Raji (cell line): ENCODE results near the gene OSBP2.

Experiments
- POLR2A ChIP-seq: IDR thresholded peaks from 2 replicates; pipeline ENCODE4 v1.6.1; 2011; ENCODE audit warnings: low read depth, low read length, control low read depth; ENCODE audit not compliant: insufficient read depth

Gene OSBP2

GRCh38 chr22:30941363-30941740 lies 246.7 kb downstream of the OSBP2 start:
- no peak for TF ChIP-seq POLR2A

- TF ChIP-seq POLR2A = no peak
Measured at GRCh38 chr22:30943368-30943767, 248.7 kb downstream of the OSBP2 start.

DNA sequence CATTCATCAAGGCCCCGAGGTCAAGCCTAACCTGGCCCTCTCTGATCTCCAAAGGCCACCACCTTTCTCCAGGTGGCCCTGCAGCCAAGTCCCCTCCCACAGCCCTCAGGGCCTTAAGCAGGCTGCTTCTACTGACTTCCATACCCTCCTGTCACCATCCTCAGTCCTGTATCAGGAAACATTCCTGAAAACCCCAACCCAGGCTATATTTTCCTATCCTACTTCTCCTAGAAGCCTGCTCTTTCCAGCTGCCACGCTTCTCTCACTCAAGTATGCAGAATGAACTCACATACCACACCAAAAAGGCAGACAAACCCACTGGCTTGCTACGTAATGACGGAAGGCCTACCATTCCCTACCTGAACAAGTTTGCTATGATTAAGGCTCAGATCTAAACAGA lies 250.3 kb downstream of the OSBP2 start:
- TF ChIP-seq POLR2A = no peak

DNA sequence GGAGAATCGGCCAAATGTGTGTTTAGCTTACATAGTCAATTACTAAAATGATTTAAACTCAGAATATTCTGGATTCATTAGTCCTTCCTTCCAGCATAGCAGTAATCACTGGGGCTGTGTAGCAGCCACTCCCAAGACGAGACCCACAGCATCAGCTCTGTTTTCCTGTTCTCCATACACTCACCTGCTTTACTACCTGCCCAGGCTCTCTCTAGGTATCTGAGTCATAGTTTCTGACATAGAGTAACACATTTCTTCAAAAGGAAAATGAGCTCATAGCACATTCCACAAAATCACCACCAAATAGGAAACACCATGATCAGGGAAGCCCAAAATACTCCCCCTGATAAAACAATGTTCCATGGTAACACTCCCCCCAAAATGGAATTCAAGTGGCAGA lies 251.0 kb downstream of the OSBP2 start:
- TF ChIP-seq POLR2A = no peak

DNA sequence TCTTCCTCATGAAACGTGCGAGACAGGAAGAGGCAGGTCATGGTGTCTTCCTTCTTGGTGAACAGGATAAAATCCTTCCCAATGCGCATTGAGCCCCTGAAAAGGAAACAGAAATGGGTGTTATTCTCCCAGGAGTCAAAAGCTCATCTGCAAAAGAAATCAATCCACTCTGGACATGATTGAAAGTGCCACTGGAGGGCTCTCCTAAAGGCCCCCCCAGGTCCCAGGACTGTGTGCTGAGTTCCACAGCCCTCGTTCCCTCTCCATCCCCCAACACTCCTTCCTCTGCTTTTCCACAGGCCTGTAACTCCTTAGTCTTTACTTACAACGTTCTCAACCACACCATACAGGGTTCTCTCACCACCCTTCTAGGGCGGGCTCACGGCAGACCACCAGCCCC lies 251.7 kb downstream of the OSBP2 start:
- TF ChIP-seq POLR2A = no peak

- no peak for TF ChIP-seq POLR2A
Measured at GRCh38 chr22:30947173-30947815, 252.6 kb downstream of the OSBP2 start.

DNA sequence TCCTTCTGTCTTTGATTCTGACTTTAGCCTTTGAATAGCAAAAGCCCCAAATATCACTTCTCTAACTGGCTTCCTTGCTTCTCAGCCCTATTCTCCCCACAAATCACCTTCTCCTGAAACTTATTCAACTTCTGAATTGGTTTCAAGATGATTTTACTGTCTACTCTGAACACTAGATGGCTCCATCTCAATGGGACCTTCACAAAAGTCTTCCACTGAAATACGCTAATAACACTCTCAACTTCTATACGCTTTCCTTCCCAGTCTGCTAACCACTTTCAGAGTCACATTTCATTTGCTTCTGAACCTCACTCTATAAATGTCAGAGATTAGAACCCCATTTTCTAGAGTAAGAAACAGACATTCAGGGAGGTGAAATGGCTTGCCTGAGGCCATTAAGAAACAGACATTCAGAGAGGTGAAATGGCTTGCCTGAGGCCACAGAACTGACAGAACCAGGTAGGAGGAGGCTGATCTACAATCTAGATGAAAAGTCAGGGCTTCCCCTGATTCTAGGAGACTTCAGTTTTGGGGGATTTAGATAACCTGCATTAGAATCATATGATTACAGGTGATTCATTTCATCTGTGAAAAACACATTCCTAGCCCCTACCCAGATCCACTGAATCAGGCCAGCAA lies 253.3 kb downstream of the OSBP2 start:
- no peak for TF ChIP-seq POLR2A

DNA sequence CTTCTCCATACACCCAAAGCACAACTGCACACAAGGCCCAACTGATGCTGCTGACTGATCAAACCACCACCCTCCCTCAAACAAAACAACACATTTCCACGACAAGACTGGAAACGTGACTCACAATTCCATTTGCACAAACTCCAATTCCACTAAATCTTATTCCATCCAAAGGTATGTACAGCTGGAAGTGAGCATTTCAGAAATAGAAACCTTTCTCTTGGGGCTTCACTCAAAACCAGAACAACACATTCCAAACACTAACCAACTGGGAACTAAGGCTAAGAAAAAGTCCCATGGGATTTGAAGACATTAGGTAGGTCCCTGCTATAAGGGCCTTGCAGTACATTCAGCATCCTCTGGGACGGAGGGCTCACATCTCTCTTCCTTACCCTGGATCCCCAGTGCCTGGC lies 254.3 kb downstream of the OSBP2 start:
- no peak for TF ChIP-seq POLR2A

DNA sequence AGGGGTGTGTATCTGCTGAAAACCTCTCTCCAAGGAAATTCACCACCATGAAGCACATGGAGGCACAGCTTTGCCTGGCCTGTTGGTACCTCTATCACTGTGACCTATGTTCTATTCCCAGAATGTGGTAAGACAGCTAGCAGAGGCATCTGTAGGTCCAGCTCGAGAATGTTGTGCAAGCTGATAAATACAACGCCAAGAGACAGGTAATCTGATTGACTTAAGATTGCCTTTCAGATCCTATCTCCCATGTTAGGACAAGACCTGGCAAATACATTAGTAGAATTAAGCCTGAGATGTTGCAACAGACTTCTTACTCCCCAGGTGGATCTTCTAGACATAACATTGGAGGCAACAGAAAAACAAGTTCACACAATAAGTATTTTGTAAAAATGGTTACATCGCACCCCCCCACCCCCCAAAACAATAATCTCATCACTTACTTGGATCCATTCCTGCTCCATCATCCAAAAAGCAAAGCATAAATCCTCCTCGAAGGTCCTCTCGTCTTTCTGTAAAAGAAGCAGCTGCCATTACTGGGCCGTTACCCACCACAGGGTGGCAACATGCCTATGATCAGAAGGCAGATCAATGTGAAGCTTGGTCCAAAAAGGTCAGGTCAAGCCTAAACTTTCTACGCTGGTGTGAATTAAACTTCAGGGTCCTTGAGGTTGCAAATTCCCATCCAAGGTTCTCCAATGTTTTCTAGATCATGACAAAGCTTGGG lies 255.4 kb downstream of the OSBP2 start:
- TF ChIP-seq POLR2A = no peak

DNA sequence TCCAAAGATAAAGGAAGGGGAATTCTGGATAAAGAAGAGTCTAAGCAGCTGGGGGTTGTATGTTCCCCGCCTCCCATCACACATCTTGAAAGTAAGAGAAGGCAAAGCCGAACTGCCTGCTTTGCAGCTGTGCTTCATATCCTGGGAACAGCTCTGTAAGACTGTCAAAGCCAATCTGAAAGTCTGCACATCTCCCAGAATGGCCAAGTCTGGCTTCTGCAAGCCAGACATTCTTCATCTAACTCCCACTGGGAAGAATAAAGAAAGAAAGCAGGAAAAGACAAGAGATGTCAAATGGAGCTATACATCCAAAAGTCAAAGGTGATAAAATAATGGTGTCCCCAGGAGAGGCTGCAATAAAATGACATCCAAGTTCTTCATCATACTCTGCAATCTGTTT lies 258.5 kb downstream of the OSBP2 start:
- TF ChIP-seq POLR2A = no peak

DNA sequence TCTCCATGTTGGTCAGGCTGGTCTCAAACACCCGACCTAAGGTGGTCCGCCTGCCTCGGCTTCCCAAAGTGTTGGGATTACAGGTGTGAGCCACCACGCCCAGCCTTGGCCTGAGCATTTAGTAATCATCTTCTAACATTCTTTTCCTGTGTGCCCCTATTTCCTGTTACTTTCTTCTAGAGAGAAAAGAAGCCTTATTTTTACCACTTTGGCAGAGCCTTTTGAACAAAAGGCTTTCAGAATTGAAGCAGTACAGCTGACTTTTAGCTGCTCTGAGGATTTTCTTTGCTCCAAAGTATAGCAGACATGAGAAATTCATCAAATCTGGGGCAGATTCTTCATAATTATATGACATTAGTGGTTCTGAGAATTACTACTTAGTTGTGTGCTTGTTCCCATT lies 260.5 kb downstream of the OSBP2 start:
- no peak for TF ChIP-seq POLR2A
